ENCODE results near the gene PPP1R2C. TPM values are rescaled to one million over a fixed set of nuclear protein-coding genes. Genes with fewer than 3 reads are reported as not detected.

Gene PPP1R2C
- polyA plus RNA-seq, 1 experiment = not detected

- CTCF ChIA-PET = no interaction called here
- no peaks in the 10 kb centered on the region for H3K36me3 ChIP-seq (ENCODE audit: control insufficient read depth, insufficient read depth, low read length)
- H3K4me3 ChIP-seq (ENCODE audit: low read depth, low read length) = no peak overlapping the region
- TF ChIP-seq, protein P1, sequence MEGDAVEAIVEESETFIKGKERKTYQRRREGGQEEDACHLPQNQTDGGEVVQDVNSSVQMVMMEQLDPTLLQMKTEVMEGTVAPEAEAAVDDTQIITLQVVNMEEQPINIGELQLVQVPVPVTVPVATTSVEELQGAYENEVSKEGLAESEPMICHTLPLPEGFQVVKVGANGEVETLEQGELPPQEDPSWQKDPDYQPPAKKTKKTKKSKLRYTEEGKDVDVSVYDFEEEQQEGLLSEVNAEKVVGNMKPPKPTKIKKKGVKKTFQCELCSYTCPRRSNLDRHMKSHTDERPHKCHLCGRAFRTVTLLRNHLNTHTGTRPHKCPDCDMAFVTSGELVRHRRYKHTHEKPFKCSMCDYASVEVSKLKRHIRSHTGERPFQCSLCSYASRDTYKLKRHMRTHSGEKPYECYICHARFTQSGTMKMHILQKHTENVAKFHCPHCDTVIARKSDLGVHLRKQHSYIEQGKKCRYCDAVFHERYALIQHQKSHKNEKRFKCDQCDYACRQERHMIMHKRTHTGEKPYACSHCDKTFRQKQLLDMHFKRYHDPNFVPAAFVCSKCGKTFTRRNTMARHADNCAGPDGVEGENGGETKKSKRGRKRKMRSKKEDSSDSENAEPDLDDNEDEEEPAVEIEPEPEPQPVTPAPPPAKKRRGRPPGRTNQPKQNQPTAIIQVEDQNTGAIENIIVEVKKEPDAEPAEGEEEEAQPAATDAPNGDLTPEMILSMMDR (IDR thresholded peaks at IDR 0.05; ENCODE audit: insufficient read depth, low read depth, low read length) = no peak
- POLR2A ChIA-PET = no interaction called here
- no peaks in the 10 kb centered on the region for H3K27me3 ChIP-seq (ENCODE audit: control insufficient read depth, insufficient read depth, low read length)
- DNase-seq (ENCODE audit: low read depth) = no peak
Measured at GRCh38 chrX:42818151-42818921, 40.4 kb upstream of the PPP1R2C start.

GRCh38 chrX:42809569-42809968 is 31.6 kb upstream of the PPP1R2C start:
- ChIA-PET POLR2A (no interaction called here), CTCF (no interaction called here)
- H3K27me3 ChIP-seq (ENCODE audit: control insufficient read depth, insufficient read depth, low read length) = no peaks in the 10 kb centered on the region
- no peak for DNase-seq (ENCODE audit: low read depth)
- no peak overlapping the region for H3K4me3 ChIP-seq (ENCODE audit: low read depth, low read length)
- H3K36me3 ChIP-seq (ENCODE audit: control insufficient read depth, insufficient read depth, low read length) = no peaks in the 10 kb centered on the region
- TF ChIP-seq, protein P1 (IDR thresholded peaks at IDR 0.05; ENCODE audit: insufficient read depth, low read depth, low read length) = no peak

GRCh38 chrX:42807393-42807792 is 29.4 kb upstream of the PPP1R2C start:
- ChIA-PET CTCF (interaction anchor here (1.2 kb wide), 1 partner anchor 14 kb away, joined by 3 read pairs; no protein-coding TSS in a partner anchor), POLR2A (no interaction called here)
- Histone ChIP-seq H3K27me3 (ENCODE audit: control insufficient read depth, insufficient read depth, low read length) (no peaks in the 10 kb centered on the region), H3K36me3 (ENCODE audit: control insufficient read depth, insufficient read depth, low read length) (no peaks in the 10 kb centered on the region), H3K4me3 (ENCODE audit: low read depth, low read length) (no peak overlapping the region)
- no peak for DNase-seq (ENCODE audit: low read depth)
- TF ChIP-seq, protein P1 (IDR thresholded peaks at IDR 0.05; ENCODE audit: insufficient read depth, low read depth, low read length) = no peak

DNA sequence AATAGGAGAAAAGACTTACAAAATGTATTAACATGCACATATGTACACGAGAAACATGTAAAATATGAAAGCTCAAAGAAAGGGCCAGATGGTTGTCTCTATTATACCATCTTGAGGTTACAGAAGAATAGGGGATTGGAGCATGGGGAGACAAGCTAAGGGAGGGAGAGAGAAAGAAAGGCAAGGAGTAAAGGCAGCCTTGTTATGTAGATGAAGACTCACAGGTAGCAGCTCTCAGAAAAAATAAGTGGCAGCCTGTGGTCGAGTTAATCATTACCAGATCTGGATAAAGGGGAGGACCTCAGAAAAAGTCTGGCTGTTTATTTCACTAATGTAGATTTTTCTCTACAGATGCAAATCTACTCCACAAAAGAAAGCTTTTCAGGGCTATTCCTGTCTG is 26.6 kb upstream of the PPP1R2C start:
- ChIA-PET CTCF (no interaction called here), POLR2A (no interaction called here)
- H3K27me3 ChIP-seq (ENCODE audit: control insufficient read depth, insufficient read depth, low read length) = no peaks in the 10 kb centered on the region
- no peak for DNase-seq (ENCODE audit: low read depth)
- H3K36me3 ChIP-seq (ENCODE audit: control insufficient read depth, insufficient read depth, low read length) = no peaks in the 10 kb centered on the region
- TF ChIP-seq, protein P1 (IDR thresholded peaks at IDR 0.05; ENCODE audit: insufficient read depth, low read depth, low read length) = no peak
- H3K4me3 ChIP-seq (ENCODE audit: low read depth, low read length) = no peak overlapping the region

DNA sequence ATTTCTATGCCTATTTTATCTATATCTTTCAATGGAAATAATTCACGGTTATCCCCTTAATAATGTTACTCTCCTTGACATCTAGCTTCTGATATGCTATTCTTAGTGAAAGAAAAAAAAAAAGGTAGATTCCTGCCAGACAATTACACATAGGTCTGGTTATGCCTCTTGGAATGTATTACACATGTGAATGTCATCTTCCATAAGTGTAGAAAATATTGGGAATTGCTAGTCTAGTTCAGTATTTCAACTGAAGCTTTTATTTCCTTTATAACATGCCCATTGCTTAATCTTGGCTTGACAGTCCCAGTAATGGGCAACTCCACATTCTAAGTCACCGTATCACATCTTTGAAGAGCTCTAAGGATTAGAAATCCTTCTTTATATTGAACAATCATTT is 25.4 kb upstream of the PPP1R2C start:
- Histone ChIP-seq H3K36me3 (ENCODE audit: control insufficient read depth, insufficient read depth, low read length) (no peaks in the 10 kb centered on the region), H3K4me3 (ENCODE audit: low read depth, low read length) (no peak overlapping the region), H3K27me3 (ENCODE audit: control insufficient read depth, insufficient read depth, low read length) (no peaks in the 10 kb centered on the region)
- DNase-seq (ENCODE audit: low read depth) = peak; percentile 28
- CTCF ChIA-PET = no interaction called here
- POLR2A ChIA-PET = no interaction called here
- TF ChIP-seq, protein P1 (IDR thresholded peaks at IDR 0.05; ENCODE audit: insufficient read depth, low read depth, low read length) = no peak

All from BJ (cell line).